ENCODE results near the gene SORCS2.

The SORCS2 gene

GRCh38 chr4:7701866-7702649 lies 509.7 kb downstream of the SORCS2 start:
- no peak for TF ChIP-seq CTCF (IDR thresholded peaks at IDR 0.05; ENCODE audit: low read depth, low read length)

GRCh38 chr4:7703688-7704087 lies 511.4 kb downstream of the SORCS2 start:
- H3K4me3 ChIP-seq (ENCODE audit: low read depth, low read length), result no peak overlapping the region
- no peak for TF ChIP-seq CTCF (IDR thresholded peaks at IDR 0.05; ENCODE audit: low read depth, low read length)

More at GRCh38 chr4:7701866-7702649, 509.7 kb downstream of the SORCS2 start:
- H3K4me3 ChIP-seq (ENCODE audit: low read depth, low read length), result no peak overlapping the region

GRCh38 chr4:7704091-7704490 lies 511.8 kb downstream of the SORCS2 start:
- no peak for TF ChIP-seq CTCF (IDR thresholded peaks at IDR 0.05; ENCODE audit: low read depth, low read length)
- no peak overlapping the region for H3K4me3 ChIP-seq (ENCODE audit: low read depth, low read length)

- TF ChIP-seq CTCF (IDR thresholded peaks at IDR 0.05; ENCODE audit: low read depth, low read length), result no peak
- H3K4me3 ChIP-seq (ENCODE audit: low read depth, low read length), result no peak overlapping the region
Measured at GRCh38 chr4:7704625-7705024, 512.3 kb downstream of the SORCS2 start.

GRCh38 chr4:7705062-7705461 lies 512.7 kb downstream of the SORCS2 start:
- no peak for TF ChIP-seq CTCF (IDR thresholded peaks at IDR 0.05; ENCODE audit: low read depth, low read length)
- H3K4me3 ChIP-seq (ENCODE audit: low read depth, low read length), result no peak overlapping the region

GRCh38 chr4:7705593-7705992 lies 513.3 kb downstream of the SORCS2 start:
- TF ChIP-seq CTCF (IDR thresholded peaks at IDR 0.05; ENCODE audit: low read depth, low read length), result no peak
- H3K4me3 ChIP-seq (ENCODE audit: low read depth, low read length), result no peak overlapping the region

GRCh38 chr4:7708238-7708637 lies 515.9 kb downstream of the SORCS2 start:
- no peak overlapping the region for H3K4me3 ChIP-seq (ENCODE audit: low read depth, low read length)
- TF ChIP-seq CTCF (IDR thresholded peaks at IDR 0.05; ENCODE audit: low read depth, low read length), result no peak

All from WI38 (cell line).